Fibroblast of pulmonary artery (primary cell): ENCODE data around the gene OR13A1.
"Not testable (repeated sequence)": the region's sequence is repeated elsewhere in the genome, so short reads cannot be mapped to it uniquely, and the experiment has no call there.

ENCODE experiments used
- DNase-seq: peaks from one replicate; pipeline ENCODE4 v3.0.0-alpha.2; 2010; ENCODE audit warnings: low read depth
- H3K4me3 ChIP-seq: replicated peaks from 2 replicates; pipeline ENCODE4 v1.5.1; 2011; ENCODE audit warnings: low read depth, mild to moderate bottlenecking, control low read depth, low read length, moderate library complexity
- CTCF ChIP-seq: IDR thresholded peaks from 2 replicates; pipeline ENCODE4 v1.5.1; 2011; ENCODE audit warnings: mild to moderate bottlenecking, control low read depth, low read length, inconsistent platforms; ENCODE audit errors: missing control alignments

OR13A1 gene

GRCh38 chr10:45294681-45295080 is 20.7 kb downstream of the OR13A1 start:
- no peak for DNase-seq
- TF ChIP-seq CTCF = no peak
- H3K4me3 ChIP-seq = no peak overlapping the region

GRCh38 chr10:45286980-45287379 is 28.4 kb downstream of the OR13A1 start:
- no peak for DNase-seq
- H3K4me3 ChIP-seq = no peak overlapping the region
- no peak for TF ChIP-seq CTCF

DNA sequence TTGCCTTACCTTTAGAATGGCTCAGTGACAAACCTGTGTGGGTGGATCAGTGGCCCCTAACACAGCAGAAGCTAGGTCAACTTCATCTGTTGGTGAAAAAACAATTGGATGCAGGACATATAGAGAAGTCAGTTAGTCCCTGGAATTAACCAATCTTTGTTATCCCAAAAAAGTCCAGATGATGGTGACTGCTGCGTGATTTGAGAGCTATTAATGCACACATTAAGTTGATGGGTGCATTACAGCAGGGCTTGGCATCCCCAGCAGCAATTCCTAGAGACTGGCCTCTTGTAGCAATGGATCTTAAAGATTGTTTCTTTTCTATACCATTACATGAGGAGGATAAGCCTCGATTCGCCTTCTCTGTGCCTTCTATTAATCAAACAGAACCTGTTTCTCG is 33.3 kb downstream of the OR13A1 start:
- no peak for DNase-seq
- no peak for TF ChIP-seq CTCF
- no peak overlapping the region for H3K4me3 ChIP-seq

DNA sequence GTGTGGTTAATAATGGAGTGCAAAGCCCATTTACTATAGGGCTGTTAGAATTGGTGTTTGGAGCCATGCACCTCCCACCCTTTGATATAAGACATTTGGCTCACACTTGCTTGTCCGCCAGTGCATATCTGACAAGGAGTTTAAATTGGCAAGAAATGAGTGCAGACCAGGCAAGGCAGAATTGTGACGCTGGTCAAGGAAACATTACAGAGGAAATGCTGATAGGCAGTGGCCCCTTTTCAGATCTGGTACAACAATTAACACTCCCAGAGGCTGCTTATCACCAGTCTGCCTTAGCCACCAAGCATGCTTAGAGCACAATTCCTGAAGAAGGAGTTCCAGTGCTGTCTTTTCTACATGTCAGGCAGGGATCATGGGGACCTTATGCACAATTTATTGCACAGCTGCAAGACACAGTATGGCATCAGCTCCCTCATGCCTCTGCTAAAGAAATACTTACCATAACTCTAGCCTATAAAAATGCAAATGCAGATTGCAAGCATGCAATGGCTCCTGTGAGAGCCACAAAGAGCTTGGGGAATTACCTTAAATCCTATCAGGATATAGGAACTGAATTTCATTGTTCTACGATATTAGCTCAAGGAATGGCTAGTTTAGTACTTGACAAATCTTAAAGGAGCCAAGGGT is 35.2 kb downstream of the OR13A1 start:
- H3K4me3 ChIP-seq = no peak overlapping the region
- no peak for TF ChIP-seq CTCF
- no peak for DNase-seq

- H3K4me3 ChIP-seq = no peak overlapping the region
- no peak for TF ChIP-seq CTCF
- no peak for DNase-seq
Measured at GRCh38 chr10:45279682-45280081, 35.7 kb downstream of the OR13A1 start.

GRCh38 chr10:45278860-45279498 is 36.4 kb downstream of the OR13A1 start:
- TF ChIP-seq CTCF = no peak
- no peak for DNase-seq
- no peak overlapping the region for H3K4me3 ChIP-seq

DNA sequence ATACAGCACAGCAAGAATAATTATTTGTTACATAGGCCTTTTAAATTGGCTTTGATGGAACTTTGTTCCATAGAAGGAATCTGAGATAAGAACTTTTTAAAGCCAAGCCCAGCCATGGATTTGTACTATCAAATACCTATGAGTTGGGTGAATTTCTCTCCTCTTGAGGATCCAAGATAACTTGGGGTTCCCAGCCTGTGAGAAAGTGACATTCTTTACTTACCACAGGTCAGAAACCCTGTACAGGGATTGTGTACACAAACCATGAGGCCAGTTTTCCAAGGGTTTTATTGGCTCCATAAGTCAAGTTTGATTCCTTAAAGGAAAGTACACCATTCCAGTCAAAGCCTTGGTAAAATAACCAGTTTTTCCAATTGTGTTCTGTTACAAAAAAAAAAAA is 39.3 kb downstream of the OR13A1 start:
- DNase-seq, H3K4me3 ChIP-seq: not testable (repeated sequence)
